Measurements from ENCODE around the gene STAU1.

Gene STAU1

GRCh38 chr20:49165611-49166010, 22.5 kb downstream of the STAU1 start:
- Mint-ChIP-seq H3K36me3 (ENCODE audit: low read depth) (peaks cover 43% of the 10 kb centered on the region), H3K9me3 (no peaks in the 10 kb centered on the region), H3K4me1 (peaks cover 19% of the 10 kb centered on the region), H3K27me3 (ENCODE audit: low read depth, poor library complexity) (no peaks in the 10 kb centered on the region), H3K27ac (no peak overlapping the region), H3K4me3 (no peak overlapping the region)
- no peak for DNase-seq
- no peak for TF ChIP-seq CTCF (IDR thresholded peaks at IDR 0.05)

GRCh38 chr20:49163696-49164095, 24.4 kb downstream of the STAU1 start:
- H3K4me3 Mint-ChIP-seq = no peak overlapping the region

GRCh38 chr20:49161428-49162152, 26.5 kb downstream of the STAU1 start:
- no peak for DNase-seq
- H3K36me3 Mint-ChIP-seq (ENCODE audit: low read depth) = peaks cover 57% of the 10 kb centered on the region
- H3K27me3 Mint-ChIP-seq (ENCODE audit: low read depth, poor library complexity) = no peaks in the 10 kb centered on the region
- H3K4me1 Mint-ChIP-seq = peaks cover 15% of the 10 kb centered on the region
- peak overlapping the region; percentile 84 for H3K27ac Mint-ChIP-seq
- no peak for TF ChIP-seq CTCF (IDR thresholded peaks at IDR 0.05)
- H3K9me3 Mint-ChIP-seq = no peaks in the 10 kb centered on the region
- H3K4me3 Mint-ChIP-seq = no peak overlapping the region

More at GRCh38 chr20:49163696-49164095, 24.4 kb downstream of the STAU1 start:
- DNase-seq = no peak
- TF ChIP-seq CTCF (IDR thresholded peaks at IDR 0.05) = no peak
- peaks cover 52% of the 10 kb centered on the region for H3K36me3 Mint-ChIP-seq (ENCODE audit: low read depth)
- no peak overlapping the region for H3K27ac Mint-ChIP-seq
- H3K4me1 Mint-ChIP-seq = peaks cover 20% of the 10 kb centered on the region
- H3K27me3 Mint-ChIP-seq (ENCODE audit: low read depth, poor library complexity) = no peaks in the 10 kb centered on the region
- no peaks in the 10 kb centered on the region for H3K9me3 Mint-ChIP-seq

GRCh38 chr20:49160057-49160929, 27.8 kb downstream of the STAU1 start:
- H3K27me3 Mint-ChIP-seq (ENCODE audit: low read depth, poor library complexity) = no peaks in the 10 kb centered on the region
- DNase-seq = no peak
- peaks cover 15% of the 10 kb centered on the region for H3K4me1 Mint-ChIP-seq
- peak overlapping the region; percentile 20 for H3K27ac Mint-ChIP-seq
- no peak overlapping the region for H3K4me3 Mint-ChIP-seq
- no peaks in the 10 kb centered on the region for H3K9me3 Mint-ChIP-seq
- TF ChIP-seq CTCF (IDR thresholded peaks at IDR 0.05) = no peak
- H3K36me3 Mint-ChIP-seq (ENCODE audit: low read depth) = peaks cover 56% of the 10 kb centered on the region

GRCh38 chr20:49157146-49157545, 31.0 kb downstream of the STAU1 start:
- no peak for DNase-seq
- Mint-ChIP-seq H3K4me1 (peaks cover 12% of the 10 kb centered on the region), H3K4me3 (no peak overlapping the region), H3K9me3 (no peaks in the 10 kb centered on the region), H3K27ac (no peak overlapping the region), H3K27me3 (ENCODE audit: low read depth, poor library complexity) (no peaks in the 10 kb centered on the region), H3K36me3 (ENCODE audit: low read depth) (peaks cover 63% of the 10 kb centered on the region)
- no peak for TF ChIP-seq CTCF (IDR thresholded peaks at IDR 0.05)

All from nephron progenitor cell (in vitro differentiated cells).